Hematopoietic multipotent progenitor cell (in vitro differentiated cells): ENCODE measurements around the gene TARDBP. TPM values are rescaled to one million over a fixed set of nuclear protein-coding genes. Genes with fewer than 3 reads are reported as not detected.
"Not testable (repeated sequence)": the region's sequence is repeated elsewhere in the genome, so short reads cannot be mapped to it uniquely, and the experiment has no call there.

Experiments used
- DNase-seq, 3 donors: peaks; one replicate each; pipeline ENCODE4 v3.0.0-alpha.2; 2011 to 2015; ENCODE audit warnings: low read depth in 2 of 3, low spot score in 2 of 3
- total RNA-seq: library from RNA; depleted of rRNA; stranded (reverse); fragments of >200 nt; gene quantifications from one replicate; pipeline ENCODE4 v1.2.3, GENCODE V29; 2012

Gene TARDBP
- total RNA-seq, 1 donor: 60.9 TPM

DNA sequence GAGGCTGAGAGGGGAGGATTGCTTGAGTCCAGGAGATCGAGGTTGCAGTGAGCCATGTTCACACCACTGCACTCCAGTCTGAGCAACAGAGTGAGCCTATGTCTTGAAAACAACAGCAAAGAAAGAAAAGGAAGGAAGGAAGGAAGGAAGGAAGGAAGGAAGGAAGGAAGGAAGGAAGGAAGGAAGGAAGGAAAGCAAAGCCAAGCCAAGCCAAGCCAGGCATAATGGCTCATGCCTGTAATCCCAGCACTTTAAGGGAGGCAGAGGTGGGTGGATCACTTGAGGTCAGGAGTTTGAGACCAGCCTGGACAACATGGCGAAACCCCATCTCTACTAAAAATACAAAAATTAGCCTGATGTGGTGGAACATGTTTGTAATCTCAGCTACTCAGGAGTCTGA is 20.4 kb upstream of the TARDBP start:
- DNase-seq: not testable (repeated sequence)

GRCh38 chr1:10992864-10993263 is 19.6 kb upstream of the TARDBP start:
- DNase-seq: no peak

DNA sequence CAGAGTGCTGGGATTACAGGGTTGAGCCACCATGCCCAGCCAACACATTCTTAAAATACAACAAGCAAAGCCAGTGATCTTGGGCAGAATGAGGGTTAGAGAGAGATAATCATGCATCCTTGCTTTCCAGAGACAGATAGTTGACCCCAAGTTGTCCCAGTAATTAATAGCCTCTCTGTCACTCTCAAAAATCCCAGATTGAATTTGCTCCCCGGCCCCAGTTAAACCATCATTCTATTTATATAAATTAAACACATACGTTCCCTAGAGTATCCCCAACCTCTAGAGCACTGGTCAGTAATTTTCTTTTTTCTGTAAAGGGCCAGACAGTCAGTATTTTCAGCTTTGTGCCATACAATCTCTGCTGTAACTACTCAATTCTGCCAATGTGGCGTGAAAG is 16.4 kb upstream of the TARDBP start:
- no peak for DNase-seq

DNA sequence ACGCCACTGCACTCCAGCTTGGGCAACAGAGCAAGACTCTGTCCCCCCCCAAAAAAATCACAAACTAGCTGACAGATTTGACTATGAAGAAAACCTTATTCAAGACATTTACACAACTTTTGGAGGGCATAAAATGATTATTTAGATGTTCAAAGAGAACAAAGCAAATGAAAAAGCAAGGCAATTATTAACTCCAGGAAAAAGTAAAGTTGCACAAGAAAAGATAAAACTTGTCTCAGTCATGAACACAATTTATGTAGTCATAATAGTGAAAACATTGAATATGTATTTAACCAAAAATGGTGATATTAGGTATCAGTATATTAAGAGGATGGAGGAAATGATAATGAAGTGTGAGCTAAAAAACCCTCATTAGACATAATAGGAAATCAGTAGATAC is 11.9 kb upstream of the TARDBP start:
- no peak for DNase-seq

GRCh38 chr1:11013160-11013531 is 692 bp downstream of the TARDBP start:
- no peak for DNase-seq

DNA sequence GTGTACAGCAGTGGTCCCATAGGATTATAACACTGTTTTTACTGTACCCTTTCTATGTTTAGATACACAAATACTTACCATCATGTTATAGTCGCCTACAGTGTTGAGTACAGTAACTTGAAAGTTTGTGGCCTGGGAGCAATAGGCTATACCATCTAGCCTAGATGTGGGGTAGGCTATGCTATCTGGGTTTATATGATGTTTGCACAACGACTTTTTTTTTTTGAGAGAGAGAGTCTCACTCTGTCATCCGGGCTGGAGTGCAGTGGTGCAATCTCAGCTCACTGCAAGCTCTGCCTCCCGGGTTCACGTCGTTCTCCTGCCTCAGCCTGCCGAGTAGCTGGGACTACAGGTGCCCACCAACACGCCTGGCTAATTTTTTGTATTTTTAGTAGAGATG is 6.9 kb downstream of the TARDBP start:
- not testable (repeated sequence) for DNase-seq

- no peak for DNase-seq
Observed at GRCh38 chr1:11019971-11020370, 7.5 kb downstream of the TARDBP start.

DNA sequence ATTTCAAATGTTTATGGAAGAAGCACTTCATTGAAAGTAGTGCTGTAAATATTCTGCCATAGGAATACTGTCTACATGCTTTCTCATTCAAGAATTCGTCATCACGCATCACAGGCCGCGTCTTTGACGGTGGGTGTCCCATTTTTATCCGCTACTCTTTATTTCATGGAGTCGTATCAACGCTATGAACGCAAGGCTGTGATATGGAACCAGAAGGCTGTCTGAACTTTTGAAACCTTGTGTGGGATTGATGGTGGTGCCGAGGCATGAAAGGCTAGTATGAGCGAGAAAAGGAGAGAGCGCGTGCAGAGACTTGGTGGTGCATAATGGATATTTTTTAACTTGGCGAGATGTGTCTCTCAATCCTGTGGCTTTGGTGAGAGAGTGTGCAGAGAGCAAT is 10.7 kb downstream of the TARDBP start:
- DNase-seq: no peak

- no peak for DNase-seq
Observed at GRCh38 chr1:11024154-11024873, 11.9 kb downstream of the TARDBP start.

DNA sequence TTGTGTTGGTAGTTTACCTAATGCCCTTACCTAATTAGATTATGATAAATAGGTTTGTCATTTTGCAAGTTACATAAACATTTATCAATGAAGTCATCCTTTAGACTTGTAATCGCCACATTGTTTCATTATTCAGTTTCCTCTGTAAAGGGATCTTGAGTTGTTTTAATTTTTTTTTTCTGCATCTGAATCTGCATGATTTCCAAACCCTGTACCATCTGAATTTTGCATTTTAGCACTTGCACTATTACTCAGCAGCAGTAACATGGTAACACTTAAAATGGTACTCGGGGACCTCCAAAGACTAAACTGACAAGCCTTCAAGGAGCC is 12.4 kb downstream of the TARDBP start:
- no peak for DNase-seq

- no peak for DNase-seq
Observed at GRCh38 chr1:11025618-11026017, 13.2 kb downstream of the TARDBP start.

DNA sequence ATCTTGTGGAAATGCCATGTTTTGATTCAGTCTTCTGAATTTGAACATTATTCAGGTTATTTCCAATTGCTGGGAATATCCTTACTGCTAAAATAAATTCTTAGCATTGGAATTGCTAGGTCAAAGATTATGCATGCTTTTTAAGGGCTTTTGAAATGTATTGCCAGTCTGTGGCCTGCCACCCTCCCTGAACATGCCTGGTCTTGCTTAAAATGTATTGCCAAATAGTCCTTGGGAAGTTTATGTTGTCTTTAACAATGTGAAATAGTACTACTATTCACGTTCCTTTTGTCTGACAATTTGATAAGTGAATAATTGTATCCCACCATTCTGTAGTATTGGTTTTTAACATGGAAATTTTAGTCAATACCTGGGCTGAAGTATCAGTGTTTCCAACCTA is 13.6 kb downstream of the TARDBP start:
- DNase-seq: no peak

- no peak for DNase-seq
Observed at GRCh38 chr1:11026903-11027302, 14.4 kb downstream of the TARDBP start.

DNA sequence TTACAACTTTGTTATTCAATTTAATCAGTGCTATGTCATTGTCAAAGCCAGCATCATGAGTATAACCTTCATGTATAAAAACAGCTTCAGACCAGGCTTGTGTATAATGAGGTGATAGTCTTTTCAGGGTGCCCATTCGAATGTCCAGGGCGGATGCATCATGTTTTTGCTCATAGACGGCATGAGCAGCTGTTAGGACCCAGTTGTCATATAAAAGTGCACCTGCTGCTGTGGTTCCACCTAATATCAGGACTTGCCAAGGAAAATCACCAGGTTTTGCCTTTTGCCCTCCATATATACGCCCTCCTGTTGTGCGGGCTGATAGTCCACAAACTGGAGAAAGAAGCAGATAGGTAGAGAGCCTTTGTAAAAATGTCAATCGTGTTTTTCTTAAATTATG is 14.9 kb downstream of the TARDBP start:
- no peak for DNase-seq

GRCh38 chr1:11028018-11028417 is 15.6 kb downstream of the TARDBP start:
- no peak for DNase-seq

- no peak for DNase-seq
Observed at GRCh38 chr1:11030865-11031264, 18.4 kb downstream of the TARDBP start.

DNA sequence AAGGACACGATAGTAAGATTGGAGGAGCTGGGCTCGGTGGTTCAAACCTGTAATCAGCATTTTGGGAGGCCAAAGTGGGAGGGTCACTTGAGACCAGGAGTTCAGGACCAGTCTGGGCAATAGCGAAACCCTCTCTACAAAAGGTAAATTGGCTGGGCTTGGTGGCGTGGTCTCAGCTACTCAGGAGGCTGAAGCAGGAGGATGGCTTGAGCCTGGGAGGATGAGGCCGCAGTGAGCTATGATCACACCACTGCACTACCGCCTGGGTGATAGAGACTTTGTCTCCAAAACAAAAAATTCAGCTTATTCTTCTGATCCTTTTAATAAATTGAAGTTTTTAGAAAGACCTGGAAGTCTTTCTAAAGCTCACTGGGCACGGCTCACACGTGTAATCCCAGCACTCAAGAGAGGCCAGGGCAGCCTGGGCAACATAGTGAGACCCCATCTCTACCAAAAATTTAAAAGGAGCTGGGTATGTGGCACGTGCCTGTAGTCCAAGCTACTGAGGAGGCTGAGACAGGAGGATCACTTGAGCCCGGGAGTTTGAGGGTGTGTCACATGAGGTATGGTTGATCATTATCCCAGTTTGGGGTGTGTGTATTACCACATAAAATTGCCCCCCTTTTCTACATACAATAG is 19.3 kb downstream of the TARDBP start:
- no peak for DNase-seq

DNA sequence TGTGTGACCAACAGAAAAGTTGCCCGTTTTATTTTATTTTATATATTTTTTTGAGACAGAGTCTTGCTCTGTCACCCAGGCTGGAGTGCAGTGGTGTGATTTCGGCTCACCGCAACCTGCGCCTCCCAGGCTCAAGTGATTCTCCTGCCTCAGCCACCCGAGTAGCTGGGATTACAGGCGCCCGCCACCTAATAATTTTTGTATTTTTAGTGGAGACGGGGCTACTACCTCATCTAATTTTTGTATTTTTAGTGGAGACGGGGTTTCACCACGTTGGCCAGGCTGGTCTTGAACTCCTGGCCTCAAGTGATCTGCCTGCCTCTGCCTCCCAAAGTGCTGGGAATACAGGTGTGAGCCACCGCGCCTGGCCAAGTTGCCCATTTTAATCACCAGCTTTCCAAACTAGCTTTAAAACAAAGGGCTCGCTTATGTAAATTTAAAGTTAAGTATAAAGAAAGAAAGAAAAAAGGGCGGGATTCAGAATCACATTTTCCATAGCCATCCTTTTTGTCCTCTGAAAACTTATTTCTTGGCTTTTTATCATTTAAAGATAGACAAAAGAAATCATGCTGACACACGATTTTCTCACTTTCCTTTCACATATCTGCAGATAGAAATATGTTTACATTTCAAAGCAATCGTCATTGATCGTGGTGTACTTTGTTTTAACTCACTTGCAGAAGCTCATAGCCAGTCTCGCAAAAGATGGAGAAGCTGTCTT is 24.7 kb downstream of the TARDBP start:
- DNase-seq: not testable (repeated sequence)

DNA sequence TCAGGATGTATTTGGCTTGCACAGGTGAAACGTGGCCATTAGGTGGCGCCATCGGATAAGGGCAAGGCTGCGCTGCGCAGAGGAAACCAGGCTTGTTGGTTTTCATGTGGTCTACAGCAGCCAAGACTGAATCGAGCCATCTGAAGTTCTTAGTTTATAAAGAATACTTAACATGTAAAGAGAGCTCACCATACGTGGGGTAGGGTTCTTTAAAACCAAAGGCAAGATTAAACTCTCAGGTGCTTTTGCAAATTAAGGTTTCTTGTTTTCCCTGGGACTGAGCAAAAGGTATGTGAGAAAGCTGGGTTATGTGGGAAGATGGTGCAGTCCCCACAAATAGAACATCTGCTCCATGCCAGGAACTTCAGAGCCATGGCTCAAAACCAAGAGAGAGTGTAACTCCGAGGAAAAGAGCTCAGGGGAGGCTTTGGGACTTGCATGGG is 25.3 kb downstream of the TARDBP start:
- peak; percentile 80 to 93 (median 81) for DNase-seq

- DNase-seq: no peak
Observed at GRCh38 chr1:11039351-11040104, 27.1 kb downstream of the TARDBP start.

DNA sequence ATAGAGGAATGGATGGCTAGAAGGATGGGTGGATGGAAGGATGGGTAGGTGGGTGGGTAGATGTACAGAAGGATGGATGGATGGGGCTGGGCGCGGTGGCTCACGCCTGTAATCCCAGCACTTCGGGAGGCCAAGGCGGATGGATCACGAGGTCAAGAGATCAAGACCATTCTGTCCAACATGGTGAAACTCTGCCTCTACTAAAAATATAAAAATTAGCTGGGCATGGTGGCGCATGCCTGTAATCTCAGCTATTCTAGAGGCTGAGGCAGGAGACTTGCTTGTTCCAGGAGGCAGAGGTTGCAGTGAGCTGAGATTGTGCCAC is 27.6 kb downstream of the TARDBP start:
- not testable (repeated sequence) for DNase-seq
